ENCODE results near the gene PEX5L.

DNA sequence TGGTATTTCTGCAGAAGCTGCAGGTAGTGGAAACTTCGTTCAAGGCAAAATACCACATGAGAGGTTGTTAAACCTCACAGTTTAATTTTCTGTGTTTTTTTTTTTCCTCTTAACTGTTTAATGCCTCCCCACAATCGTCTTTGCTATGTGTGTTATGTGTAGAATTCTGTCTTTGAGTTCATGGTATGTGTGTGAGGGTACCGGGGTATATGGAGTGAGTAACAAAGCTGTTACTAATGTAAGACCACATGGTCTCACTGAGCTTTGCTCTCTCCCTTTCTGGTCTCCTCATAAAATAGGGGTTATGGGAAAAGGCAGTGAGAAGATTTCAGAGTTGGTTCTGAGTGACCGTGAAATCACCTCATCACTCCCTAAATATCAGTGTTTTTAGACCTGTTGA, 240.3 kb downstream of the PEX5L start:
- TF ChIP-seq POLR2A (IDR thresholded peaks at IDR 0.05; ENCODE audit: low read depth, low read length), result no peak
- TF ChIP-seq, protein P1, sequence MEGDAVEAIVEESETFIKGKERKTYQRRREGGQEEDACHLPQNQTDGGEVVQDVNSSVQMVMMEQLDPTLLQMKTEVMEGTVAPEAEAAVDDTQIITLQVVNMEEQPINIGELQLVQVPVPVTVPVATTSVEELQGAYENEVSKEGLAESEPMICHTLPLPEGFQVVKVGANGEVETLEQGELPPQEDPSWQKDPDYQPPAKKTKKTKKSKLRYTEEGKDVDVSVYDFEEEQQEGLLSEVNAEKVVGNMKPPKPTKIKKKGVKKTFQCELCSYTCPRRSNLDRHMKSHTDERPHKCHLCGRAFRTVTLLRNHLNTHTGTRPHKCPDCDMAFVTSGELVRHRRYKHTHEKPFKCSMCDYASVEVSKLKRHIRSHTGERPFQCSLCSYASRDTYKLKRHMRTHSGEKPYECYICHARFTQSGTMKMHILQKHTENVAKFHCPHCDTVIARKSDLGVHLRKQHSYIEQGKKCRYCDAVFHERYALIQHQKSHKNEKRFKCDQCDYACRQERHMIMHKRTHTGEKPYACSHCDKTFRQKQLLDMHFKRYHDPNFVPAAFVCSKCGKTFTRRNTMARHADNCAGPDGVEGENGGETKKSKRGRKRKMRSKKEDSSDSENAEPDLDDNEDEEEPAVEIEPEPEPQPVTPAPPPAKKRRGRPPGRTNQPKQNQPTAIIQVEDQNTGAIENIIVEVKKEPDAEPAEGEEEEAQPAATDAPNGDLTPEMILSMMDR (IDR thresholded peaks at IDR 0.05 in 2 of 3, conservative IDR thresholded peaks at IDR 0.05 in 1 of 3; ENCODE audit: control insufficient read depth in 2 of 3, extremely low read depth in 1 of 3, insufficient read depth in 1 of 3, low read depth in 3 of 3, low read length in 3 of 3), result no peak
